HG03521 (cell line): ENCODE results near the gene CCNC.
A peak's percentile ranks its signal among the peaks of the same experiment; 100 is the strongest.
"Not testable (repeated sequence)": the region's sequence is repeated elsewhere in the genome, so short reads cannot be mapped to it uniquely, and the experiment has no call there.

ENCODE experiments used
- ATAC-seq: cut with Tn5 transposase; IDR thresholded peaks from one replicate; pipeline ENCODE4 v1.9.1; 2021; ENCODE audit warnings: mild to moderate bottlenecking, moderate library complexity; ENCODE audit not compliant: unreplicated experiment

CCNC gene

GRCh38 chr6:99603421-99604165 is 35.1 kb upstream of the CCNC start:
- ATAC-seq, result no peak

- ATAC-seq, result no peak
Observed at GRCh38 chr6:99602520-99603420, 34.3 kb upstream of the CCNC start.

- not testable (repeated sequence) for ATAC-seq
Observed at GRCh38 chr6:99594696-99595095, 26.2 kb upstream of the CCNC start.

GRCh38 chr6:99592900-99593299 is 24.4 kb upstream of the CCNC start:
- no peak for ATAC-seq

- ATAC-seq, result no peak
Observed at GRCh38 chr6:99591673-99592364, 23.4 kb upstream of the CCNC start.

- no peak for ATAC-seq
Observed at GRCh38 chr6:99590728-99591672, 22.5 kb upstream of the CCNC start.

- no peak for ATAC-seq
Observed at GRCh38 chr6:99589907-99590493, 21.5 kb upstream of the CCNC start.

- peak; percentile 19 for ATAC-seq
Observed at GRCh38 chr6:99589290-99589672, 20.8 kb upstream of the CCNC start.

GRCh38 chr6:99588618-99589289 is 20.3 kb upstream of the CCNC start:
- peak; percentile 83 for ATAC-seq

GRCh38 chr6:99587792-99588191 is 19.3 kb upstream of the CCNC start:
- no peak for ATAC-seq

- no peak for ATAC-seq
Observed at GRCh38 chr6:99579781-99580180, 11.3 kb upstream of the CCNC start.

GRCh38 chr6:99575544-99576227 is 7.2 kb upstream of the CCNC start:
- no peak for ATAC-seq

GRCh38 chr6:99573980-99574617 is 5.6 kb upstream of the CCNC start:
- no peak for ATAC-seq

GRCh38 chr6:99563056-99563723 is 5.3 kb downstream of the CCNC start:
- ATAC-seq, result no peak

GRCh38 chr6:99560668-99561067 is 7.8 kb downstream of the CCNC start:
- ATAC-seq, result no peak

GRCh38 chr6:99559057-99559456 is 9.4 kb downstream of the CCNC start:
- ATAC-seq, result no peak

- ATAC-seq, result no peak
Observed at GRCh38 chr6:99553888-99554287, 14.6 kb downstream of the CCNC start.
